SU-DHL-6 (cell line): ENCODE measurements around the gene GSS.

Experiments
- H2AFZ ChIP-seq: fragments of 200-600 bp; sonication (generic); 2 replicates; pipeline ENCODE4 v1.6.1; 2014; ENCODE audit warnings: low read depth, mild to moderate bottlenecking, moderate library complexity, mixed read lengths, antibody characterized with exemption, low read length; ENCODE audit not compliant: severe bottlenecking
- H3F3A ChIP-seq: fragments of 200-600 bp; shearing (Covaris generic); 2 replicates; pipeline ENCODE4 v1.6.0; 2016; ENCODE audit warnings: antibody characterized with exemption, mild to moderate bottlenecking; ENCODE audit not compliant: insufficient read depth
- H3K27ac ChIP-seq: fragments of 200-600 bp; sonication (generic); 2 replicates; pipeline ENCODE4 v1.5.1; 2016; ENCODE audit warnings: low read depth, mild to moderate bottlenecking, low read length, moderate library complexity, mixed read lengths
- H3K27me3 ChIP-seq: fragments of 200-600 bp; sonication (generic), shearing (Covaris generic); 2 replicates; pipeline ENCODE4 v1.6.0; 2014; ENCODE audit warnings: mild to moderate bottlenecking, low read length
- H3K36me3 ChIP-seq: fragments of 200-600 bp; sonication (generic); 2 replicates; pipeline ENCODE4 v1.6.1; 2014; ENCODE audit warnings: mild to moderate bottlenecking, low read length, mixed read lengths
- H3K4me2 ChIP-seq: fragments of 300-600, 200-600 bp; shearing (Covaris generic), sonication (generic); 2 replicates; pipeline ENCODE4 v1.6.0; 2014; ENCODE audit warnings: low read length, low read depth, mild to moderate bottlenecking; ENCODE audit not compliant: poor library complexity, severe bottlenecking
- H3K4me3 ChIP-seq: fragments of 200-600 bp; sonication (generic); 2 replicates; pipeline ENCODE4 v1.5.1; 2014; ENCODE audit warnings: antibody characterized with exemption, low read length, mild to moderate bottlenecking, mixed read lengths; ENCODE audit not compliant: insufficient read depth, poor library complexity, severe bottlenecking
- H3K79me2 ChIP-seq: fragments of 200-600 bp; sonication (generic); 2 replicates; pipeline ENCODE4 v1.6.1; 2014; ENCODE audit warnings: mild to moderate bottlenecking, low read length, moderate library complexity; ENCODE audit not compliant: insufficient read depth
- H3K9ac ChIP-seq: fragments of 200-600 bp; sonication (generic); 2 replicates; pipeline ENCODE4 v1.7.0; 2014; ENCODE audit warnings: mild to moderate bottlenecking, low read length
- H3K9me2 ChIP-seq: fragments of 200-600 bp; sonication (generic); replicated peaks from 2 replicates; pipeline ENCODE4 v1.6.1; 2014; ENCODE audit warnings: low read length; ENCODE audit not compliant: insufficient read depth
- H3K9me3 ChIP-seq: fragments of 200-600 bp; sonication (generic); 2 replicates; pipeline ENCODE4 v1.6.1; 2014; ENCODE audit warnings: low read length, mixed read lengths; ENCODE audit not compliant: insufficient read depth
- H4K20me1 ChIP-seq: fragments of 200-600 bp; sonication (generic); 2 replicates; pipeline ENCODE4 v1.6.1; 2014; ENCODE audit warnings: low read depth, mild to moderate bottlenecking, antibody characterized with exemption, low read length, moderate library complexity, mixed read lengths
- EZH2phosphoT487 ChIP-seq: fragments of 200-600 bp; sonication (generic), shearing (Covaris generic); conservative IDR thresholded peaks from 2 replicates; pipeline ENCODE4 v1.6.1; 2018; ENCODE audit warnings: mild to moderate bottlenecking, antibody characterized with exemption, low read length, moderate library complexity, mixed read lengths
- TF ChIP-seq, protein P1 (sequence below): fragments of 200-600 bp; sonication (generic); IDR thresholded peaks from one replicate; pipeline ENCODE4 v1.5.1; 2017; ENCODE audit warnings: antibody characterized with exemption, mild to moderate bottlenecking, low read length, moderate library complexity; ENCODE audit not compliant: insufficient read depth, poor library complexity, severe bottlenecking

The GSS gene

DNA sequence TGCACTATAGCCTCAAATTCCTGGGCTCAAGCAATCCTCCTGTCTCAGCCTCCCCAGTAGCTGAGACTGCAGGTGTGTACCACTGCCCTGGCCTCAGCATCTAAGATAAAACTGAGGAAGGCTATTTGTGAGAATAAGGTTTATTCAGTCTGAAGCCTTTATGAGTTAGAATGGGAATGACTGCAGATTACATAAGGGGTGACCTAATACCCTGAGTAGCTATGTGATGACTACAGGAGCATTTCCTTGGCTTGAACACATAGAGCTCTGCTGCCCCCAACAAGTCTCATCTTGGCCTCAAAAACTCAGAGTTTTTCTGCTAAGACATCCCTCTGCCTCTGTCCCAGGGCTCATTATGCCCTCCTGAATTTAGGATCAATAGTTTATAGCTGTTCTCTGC is 7.6 kb downstream of the GSS start:
- Histone ChIP-seq H3K27me3 (no peaks in the 10 kb centered on the region), H3F3A (no peaks in the 10 kb centered on the region), H2AFZ (no peak overlapping the region), H3K79me2 (no peaks in the 10 kb centered on the region), H3K4me2 (no peak overlapping the region), H4K20me1 (no peaks in the 10 kb centered on the region), H3K9ac (no peak overlapping the region), H3K4me3 (no peak overlapping the region), H3K9me3 (no peaks in the 10 kb centered on the region), H3K9me2 (no peaks in the 10 kb centered on the region), H3K27ac (no peak overlapping the region), H3K36me3 (peaks cover 5% of the 10 kb centered on the region; the same call in 1 of the 2 replicates)
- no peak for TF ChIP-seq EZH2phosphoT487
- TF ChIP-seq, protein P1, sequence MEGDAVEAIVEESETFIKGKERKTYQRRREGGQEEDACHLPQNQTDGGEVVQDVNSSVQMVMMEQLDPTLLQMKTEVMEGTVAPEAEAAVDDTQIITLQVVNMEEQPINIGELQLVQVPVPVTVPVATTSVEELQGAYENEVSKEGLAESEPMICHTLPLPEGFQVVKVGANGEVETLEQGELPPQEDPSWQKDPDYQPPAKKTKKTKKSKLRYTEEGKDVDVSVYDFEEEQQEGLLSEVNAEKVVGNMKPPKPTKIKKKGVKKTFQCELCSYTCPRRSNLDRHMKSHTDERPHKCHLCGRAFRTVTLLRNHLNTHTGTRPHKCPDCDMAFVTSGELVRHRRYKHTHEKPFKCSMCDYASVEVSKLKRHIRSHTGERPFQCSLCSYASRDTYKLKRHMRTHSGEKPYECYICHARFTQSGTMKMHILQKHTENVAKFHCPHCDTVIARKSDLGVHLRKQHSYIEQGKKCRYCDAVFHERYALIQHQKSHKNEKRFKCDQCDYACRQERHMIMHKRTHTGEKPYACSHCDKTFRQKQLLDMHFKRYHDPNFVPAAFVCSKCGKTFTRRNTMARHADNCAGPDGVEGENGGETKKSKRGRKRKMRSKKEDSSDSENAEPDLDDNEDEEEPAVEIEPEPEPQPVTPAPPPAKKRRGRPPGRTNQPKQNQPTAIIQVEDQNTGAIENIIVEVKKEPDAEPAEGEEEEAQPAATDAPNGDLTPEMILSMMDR: no peak

DNA sequence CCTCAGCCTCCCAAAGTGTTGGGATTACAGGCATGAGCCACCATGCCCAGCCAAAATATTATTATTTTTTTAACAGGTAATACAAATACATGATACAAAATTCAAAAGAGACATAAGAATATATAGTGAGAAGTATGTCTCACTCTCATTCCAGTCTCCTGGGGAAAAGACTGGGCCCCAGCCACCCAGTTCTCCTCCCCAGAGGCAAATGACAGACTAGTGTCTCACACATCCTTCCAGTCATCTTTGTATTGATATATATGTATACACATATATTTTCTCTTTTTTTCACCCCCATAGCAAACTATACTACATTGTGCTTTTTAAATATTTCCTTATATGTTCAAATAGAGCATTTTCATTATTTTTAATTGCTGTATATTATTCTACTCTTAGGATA is 8.3 kb downstream of the GSS start:
- Histone ChIP-seq H3K79me2 (no peaks in the 10 kb centered on the region), H3F3A (no peaks in the 10 kb centered on the region), H3K4me3 (no peak overlapping the region), H2AFZ (no peak overlapping the region), H4K20me1 (no peaks in the 10 kb centered on the region), H3K27me3 (no peaks in the 10 kb centered on the region), H3K4me2 (no peak overlapping the region), H3K9me3 (no peaks in the 10 kb centered on the region), H3K9ac (no peak overlapping the region), H3K36me3 (peaks cover 5% of the 10 kb centered on the region; the same call in 1 of the 2 replicates), H3K27ac (no peak overlapping the region), H3K9me2 (no peaks in the 10 kb centered on the region)
- TF ChIP-seq, protein P1: no peak
- TF ChIP-seq EZH2phosphoT487: no peak

DNA sequence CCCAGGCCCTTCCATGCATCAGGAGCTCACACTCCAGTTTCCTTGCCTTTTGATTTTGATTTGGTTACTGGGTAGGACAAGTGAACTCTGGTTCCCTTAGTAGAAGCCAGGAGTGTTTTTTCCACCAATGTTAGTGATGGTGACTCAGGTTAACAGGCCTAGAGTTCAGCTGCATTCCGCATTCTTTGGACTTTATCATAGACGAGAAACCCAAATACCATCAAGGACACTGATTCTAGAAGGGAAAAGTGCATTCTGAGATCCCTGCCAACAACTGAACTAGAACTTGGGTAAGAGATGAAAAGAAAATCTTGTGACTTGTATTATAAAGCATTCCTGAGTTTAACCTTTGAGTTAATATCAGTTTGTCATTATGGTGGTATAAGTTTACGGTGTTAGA is 8.9 kb downstream of the GSS start:
- no peak overlapping the region for H3K4me2 ChIP-seq
- H4K20me1 ChIP-seq: no peaks in the 10 kb centered on the region
- H3K4me3 ChIP-seq: no peak overlapping the region
- no peaks in the 10 kb centered on the region for H3K27me3 ChIP-seq
- H3K9me2 ChIP-seq: no peaks in the 10 kb centered on the region
- no peak overlapping the region for H3K27ac ChIP-seq
- no peak overlapping the region for H3K9ac ChIP-seq
- H2AFZ ChIP-seq: no peak overlapping the region
- TF ChIP-seq, protein P1: no peak
- no peak for TF ChIP-seq EZH2phosphoT487
- H3K36me3 ChIP-seq: peaks cover 5% of the 10 kb centered on the region; the same call in 1 of the 2 replicates
- H3K79me2 ChIP-seq: no peaks in the 10 kb centered on the region
- no peaks in the 10 kb centered on the region for H3K9me3 ChIP-seq
- no peaks in the 10 kb centered on the region for H3F3A ChIP-seq
